Measurements from ENCODE around the gene CCDC127. TPM values are rescaled to one million over a fixed set of nuclear protein-coding genes. Genes with fewer than 3 reads are reported as not detected.
A peak's percentile ranks its signal among the peaks of the same experiment; 100 is the strongest.
"Not testable (repeated sequence)": the region's sequence is repeated elsewhere in the genome, so short reads cannot be mapped to it uniquely, and the experiment has no call there.

CCDC127 gene
- total and polyA plus RNA-seq, 3 experiments from 2014 or later = 5.3 to 8.3 (median 7.2) TPM

DNA sequence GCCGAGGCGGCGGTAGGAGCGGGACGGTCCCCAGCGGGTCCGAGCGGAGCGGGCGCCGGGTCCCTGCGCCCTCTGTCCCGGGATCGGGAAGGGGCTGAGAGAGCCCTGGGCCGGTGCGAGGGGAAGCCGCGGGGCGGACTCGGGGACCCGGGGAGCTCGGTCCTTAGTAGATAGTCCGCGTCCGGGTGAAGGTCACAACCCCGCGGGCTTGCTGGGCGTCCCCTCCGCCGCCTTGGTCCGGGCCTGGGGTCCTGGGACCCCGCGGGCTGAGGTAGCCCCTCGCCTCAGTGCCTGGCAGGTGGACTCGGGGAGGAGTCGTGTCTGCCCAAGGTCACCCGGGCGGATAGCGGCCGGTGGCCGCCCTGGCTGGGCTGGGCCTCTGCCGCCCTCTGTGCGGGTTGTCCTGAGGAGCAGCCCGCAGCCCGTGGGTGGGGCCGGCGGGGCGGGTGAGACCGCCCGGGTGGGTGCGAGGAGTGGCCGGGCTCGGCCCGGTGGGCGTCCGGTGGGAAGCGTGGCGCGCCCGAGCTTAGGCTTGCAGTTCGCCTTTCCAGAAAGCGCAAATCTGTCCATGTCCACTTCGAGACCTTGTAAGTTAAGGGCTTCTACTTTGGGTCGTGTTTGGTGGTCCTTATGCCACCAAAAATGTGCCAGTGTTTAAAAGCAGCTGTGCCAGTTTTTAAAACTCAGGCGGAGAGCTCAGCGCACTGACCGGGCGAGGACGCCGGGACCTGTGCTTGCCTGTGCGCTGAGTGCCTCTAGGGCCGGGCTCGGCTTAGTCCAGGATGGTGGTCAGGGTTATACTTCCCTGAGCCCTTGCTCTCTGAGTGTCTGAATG lies 721 bp upstream of the CCDC127 start:
- peak overlapping the region; percentile 94 to 100 (median 96) for H3K27ac Mint-ChIP-seq
- peaks cover 0 to 44% (median 0%) of the 10 kb centered on the region in 3 donors for H3K36me3 Mint-ChIP-seq
- Histone ChIP-seq H3K27me3 (ENCODE audit: insufficient read depth, low read length, poor library complexity, severe bottlenecking) (no peaks in the 10 kb centered on the region), H3K4me3 (ENCODE audit: low read length) (peak overlapping the region; percentile 79), H3K4me1 (ENCODE audit: insufficient read depth, low read length) (peaks cover 17% of the 10 kb centered on the region), H3K27ac (ENCODE audit: low read depth, low read length) (peak overlapping the region; percentile 73), H3K9me3 (ENCODE audit: low read length) (no peaks in the 10 kb centered on the region), H3K36me3 (ENCODE audit: insufficient read depth, low read length) (no peaks in the 10 kb centered on the region)
- peaks cover 0 to 1% of the 10 kb centered on the region in 2 donors for H3K27me3 Mint-ChIP-seq
- peak in 3 of 5 donors; percentile 8 to 15 (median 15) for DNase-seq
- H3K4me3 Mint-ChIP-seq = peak overlapping the region; percentile 94 to 98 (median 97)
- POLR2A ChIA-PET = interaction anchor here (1.2 to 3.1 kb wide), 3 partner anchors 27 to 53 kb away, joined by 4 to 28 read pairs (median 5); partner anchors contain the start of genes LRRC14B and PDCD6
- peaks cover 52 to 69% (median 68%) of the 10 kb centered on the region in 3 donors for H3K4me1 Mint-ChIP-seq
- peaks cover 0 to 2% (median 0%) of the 10 kb centered on the region in 5 donors for H3K9me3 Mint-ChIP-seq
- CTCF ChIA-PET = interaction anchor here (0.6 to 1.6 kb wide), 4 partner anchors 14 to 228 kb away, joined by 3 to 10 read pairs (median 4); no protein-coding TSS in a partner anchor

DNA sequence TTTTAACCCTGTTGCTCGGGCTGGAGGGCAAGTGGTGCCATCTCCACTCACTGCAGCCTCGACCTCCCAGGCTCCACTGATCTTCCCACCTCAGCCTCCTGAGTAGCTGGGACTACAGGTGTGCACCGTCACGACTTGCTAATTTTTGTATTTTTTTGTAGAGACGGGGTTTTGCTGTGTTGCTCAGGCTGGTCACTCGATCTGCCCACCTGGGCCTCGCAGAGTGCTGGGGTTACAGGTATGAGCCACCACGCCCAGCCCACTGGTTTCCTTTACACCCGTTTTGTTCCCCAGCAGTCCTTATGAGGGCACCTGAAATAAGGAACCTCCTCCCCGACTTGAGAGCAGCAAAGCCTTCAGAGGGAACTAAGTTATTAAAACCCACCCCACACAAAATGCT lies 1.9 kb downstream of the CCDC127 start:
- Mint-ChIP-seq H3K4me1 (peaks cover 34 to 49% (median 47%) of the 10 kb centered on the region in 3 donors), H3K27ac (peak overlapping the region in 2 of 8 donors; percentile 36 to 66)
- POLR2A ChIA-PET = not testable (repeated sequence)

DNA sequence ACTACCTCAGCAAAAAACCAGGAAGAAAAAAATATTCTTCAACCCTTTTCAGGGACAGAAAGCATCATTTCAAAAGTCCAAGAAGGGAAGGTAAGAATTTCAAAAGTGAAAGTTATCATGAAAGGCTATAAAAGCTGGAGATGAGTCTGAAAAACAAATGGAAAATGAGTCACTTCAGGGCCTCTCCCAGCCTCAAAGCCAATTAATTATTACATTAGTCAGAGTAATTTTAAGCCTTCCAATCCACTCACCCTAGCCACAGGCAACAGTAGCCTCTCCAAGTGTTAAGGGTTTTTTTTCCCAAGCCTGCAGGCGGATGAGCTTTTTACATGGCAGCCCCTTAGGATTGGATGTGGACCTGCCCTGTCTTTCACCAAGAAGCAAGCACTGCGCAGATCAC lies 2.7 kb downstream of the CCDC127 start:
- H3K36me3 ChIP-seq (ENCODE audit: insufficient read depth, low read length); DNase-seq; H3K27ac ChIP-seq (ENCODE audit: low read depth, low read length); H3K9me3 Mint-ChIP-seq; H3K9me3 ChIP-seq (ENCODE audit: low read length); H3K4me1 ChIP-seq (ENCODE audit: insufficient read depth, low read length); CTCF ChIA-PET; H3K27me3 Mint-ChIP-seq; H3K4me3 ChIP-seq (ENCODE audit: low read length); H3K27me3 ChIP-seq (ENCODE audit: insufficient read depth, low read length, poor library complexity, severe bottlenecking); POLR2A ChIA-PET: not testable (repeated sequence)
- H3K27ac Mint-ChIP-seq = peak overlapping the region in 7 of 8 donors; percentile 7 to 81 (median 28)
- H3K4me3 Mint-ChIP-seq = peak overlapping the region; percentile 5 to 82 (median 36)
- H3K36me3 Mint-ChIP-seq = peaks cover 0 to 40% (median 2%) of the 10 kb centered on the region in 3 donors
- H3K4me1 Mint-ChIP-seq = peaks cover 30 to 44% (median 42%) of the 10 kb centered on the region in 3 donors

More for the DNA sequence above, 1.9 kb downstream of the CCDC127 start:
- H3K36me3 ChIP-seq (ENCODE audit: insufficient read depth, low read length); H3K4me1 ChIP-seq (ENCODE audit: insufficient read depth, low read length); H3K27me3 ChIP-seq (ENCODE audit: insufficient read depth, low read length, poor library complexity, severe bottlenecking); H3K4me3 ChIP-seq (ENCODE audit: low read length); DNase-seq; H3K27ac ChIP-seq (ENCODE audit: low read depth, low read length); H3K9me3 Mint-ChIP-seq; H3K27me3 Mint-ChIP-seq; CTCF ChIA-PET; H3K9me3 ChIP-seq (ENCODE audit: low read length): not testable (repeated sequence)
- Mint-ChIP-seq H3K36me3 (peaks cover 0 to 37% (median 0%) of the 10 kb centered on the region in 3 donors), H3K4me3 (peak overlapping the region in 3 of 7 donors; percentile 25 to 82 (median 77))

DNA sequence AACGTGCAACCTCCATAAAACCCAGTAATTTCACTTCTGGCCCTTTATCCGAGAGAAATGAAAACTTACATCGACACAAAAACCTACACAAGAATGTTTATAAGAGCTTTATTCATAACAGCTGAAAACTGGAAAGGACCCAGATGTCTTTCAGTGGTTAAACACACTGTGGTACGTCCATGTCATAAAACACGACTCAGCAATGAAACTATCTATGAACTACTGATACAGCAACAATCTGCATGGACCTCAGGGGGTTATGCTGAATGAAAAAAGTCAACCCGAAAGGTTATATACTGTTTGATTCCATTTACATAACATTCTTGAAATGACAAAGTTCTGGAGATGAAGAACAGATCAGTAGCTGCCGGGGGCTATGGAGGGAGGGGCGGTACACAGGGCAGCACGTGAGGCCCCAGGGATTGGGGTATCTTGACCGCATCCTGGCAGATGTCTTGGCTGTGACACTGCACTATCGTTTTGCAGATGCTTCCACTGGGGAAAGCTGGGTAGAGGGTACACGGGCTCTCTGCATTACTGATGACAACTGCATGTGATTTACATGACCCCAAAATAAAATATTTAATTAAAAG lies 4.1 kb downstream of the CCDC127 start:
- no peak for DNase-seq
- H3K9me3 ChIP-seq (ENCODE audit: low read length) = no peaks in the 10 kb centered on the region
- Mint-ChIP-seq H3K27ac (peak overlapping the region in 5 of 8 donors; percentile 32 to 78 (median 38)), H3K36me3 (peaks cover 0 to 32% (median 4%) of the 10 kb centered on the region in 3 donors), H3K4me1 (peaks cover 37 to 47% (median 45%) of the 10 kb centered on the region in 3 donors), H3K27me3 (no peaks in the 10 kb centered on the region), H3K4me3 (peak overlapping the region in 1 of 7 donors; percentile 50), H3K9me3 (peaks cover 0 to under 1% (median 0%) of the 10 kb centered on the region in 5 donors)
- H3K4me1 ChIP-seq (ENCODE audit: insufficient read depth, low read length) = peaks cover 9% of the 10 kb centered on the region
- POLR2A ChIA-PET = no interaction called here
- H3K36me3 ChIP-seq (ENCODE audit: insufficient read depth, low read length) = no peaks in the 10 kb centered on the region
- H3K27me3 ChIP-seq (ENCODE audit: insufficient read depth, low read length, poor library complexity, severe bottlenecking) = no peaks in the 10 kb centered on the region
- CTCF ChIA-PET = no interaction called here
- no peak overlapping the region for H3K27ac ChIP-seq (ENCODE audit: low read depth, low read length)
- no peak overlapping the region for H3K4me3 ChIP-seq (ENCODE audit: low read length)

DNA sequence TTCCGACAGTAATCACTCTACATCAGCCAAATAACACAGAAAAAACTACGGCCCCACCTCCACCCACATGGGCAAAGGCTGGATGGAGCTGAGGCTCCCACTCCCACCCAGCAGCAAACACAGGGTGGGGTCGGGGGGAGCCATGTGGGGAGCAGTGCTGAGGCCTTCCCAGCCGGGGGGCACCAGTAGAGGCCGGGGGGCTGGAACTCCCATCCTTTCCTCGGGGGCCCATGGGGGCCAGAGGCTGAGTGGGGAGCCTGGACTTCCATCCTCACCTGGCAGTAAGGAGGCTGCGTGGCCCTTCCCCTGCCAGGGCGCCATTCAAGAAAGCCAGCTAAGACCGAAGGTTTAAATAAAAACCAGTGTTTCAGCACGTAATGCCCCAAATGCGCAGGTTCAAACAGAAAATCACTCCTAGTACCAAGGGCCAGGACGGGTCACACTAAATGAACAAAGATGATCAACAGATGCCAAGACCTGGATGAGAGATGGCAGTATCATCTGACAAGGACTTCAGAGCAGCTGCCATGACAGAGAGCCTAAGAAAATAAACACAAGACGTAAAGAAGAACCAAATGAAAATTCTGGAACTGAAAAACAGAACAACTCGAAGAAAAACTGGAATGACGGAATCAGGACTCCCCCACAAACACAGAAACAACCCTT lies 9.4 kb downstream of the CCDC127 start:
- peaks cover 20 to 41% (median 33%) of the 10 kb centered on the region in 3 donors for H3K4me1 Mint-ChIP-seq
- H3K27ac ChIP-seq (ENCODE audit: low read depth, low read length) = no peak overlapping the region

DNA sequence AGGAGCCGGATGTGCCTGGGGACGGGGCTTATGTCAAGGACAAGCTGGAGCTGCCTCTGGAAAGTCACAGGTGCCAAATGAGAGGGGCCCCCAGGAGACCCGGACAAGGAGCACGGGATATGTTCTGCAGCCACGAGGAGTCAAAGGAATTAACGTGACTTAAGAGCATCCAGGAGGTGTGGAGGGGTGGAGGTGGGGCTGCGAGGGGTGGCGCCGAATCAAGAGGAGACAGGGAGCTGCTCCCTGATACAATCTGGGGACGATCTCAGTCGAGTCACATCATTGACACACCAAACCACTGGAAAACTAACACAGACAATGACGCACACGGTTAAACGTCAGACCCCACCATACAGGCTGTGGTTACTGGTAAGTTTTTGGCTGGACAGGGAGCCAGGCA lies 10.4 kb downstream of the CCDC127 start:
- DNase-seq = no peak
- Mint-ChIP-seq H3K36me3 (peaks cover 6 to 59% (median 32%) of the 10 kb centered on the region in 3 donors), H3K27ac (peak overlapping the region in 1 of 8 donors; percentile 7), H3K27me3 (no peaks in the 10 kb centered on the region), H3K4me3 (no peak overlapping the region), H3K4me1 (peaks cover 20 to 40% (median 31%) of the 10 kb centered on the region in 3 donors), H3K9me3 (no peaks in the 10 kb centered on the region)
- POLR2A ChIA-PET = no interaction called here
- CTCF ChIA-PET = no interaction called here
- Histone ChIP-seq H3K27ac (ENCODE audit: low read depth, low read length) (no peak overlapping the region), H3K4me3 (ENCODE audit: low read length) (no peak overlapping the region), H3K36me3 (ENCODE audit: insufficient read depth, low read length) (peaks cover 25% of the 10 kb centered on the region), H3K27me3 (ENCODE audit: insufficient read depth, low read length, poor library complexity, severe bottlenecking) (no peaks in the 10 kb centered on the region), H3K9me3 (ENCODE audit: low read length) (no peaks in the 10 kb centered on the region), H3K4me1 (ENCODE audit: insufficient read depth, low read length) (peaks cover 9% of the 10 kb centered on the region)

More for the DNA sequence above, 9.4 kb downstream of the CCDC127 start:
- DNase-seq = no peak
- peak overlapping the region in 1 of 8 donors; percentile 55 for H3K27ac Mint-ChIP-seq
- no peaks in the 10 kb centered on the region for H3K9me3 ChIP-seq (ENCODE audit: low read length)
- no peaks in the 10 kb centered on the region for H3K27me3 Mint-ChIP-seq
- H3K4me3 ChIP-seq (ENCODE audit: low read length) = no peak overlapping the region
- H3K27me3 ChIP-seq (ENCODE audit: insufficient read depth, low read length, poor library complexity, severe bottlenecking) = no peaks in the 10 kb centered on the region
- peaks cover 9% of the 10 kb centered on the region for H3K4me1 ChIP-seq (ENCODE audit: insufficient read depth, low read length)
- POLR2A ChIA-PET = no interaction called here
- no peak overlapping the region for H3K4me3 Mint-ChIP-seq
- H3K36me3 Mint-ChIP-seq = peaks cover 6 to 56% (median 30%) of the 10 kb centered on the region in 3 donors
- H3K9me3 Mint-ChIP-seq = no peaks in the 10 kb centered on the region
- peaks cover 25% of the 10 kb centered on the region for H3K36me3 ChIP-seq (ENCODE audit: insufficient read depth, low read length)
- CTCF ChIA-PET = no interaction called here

DNA sequence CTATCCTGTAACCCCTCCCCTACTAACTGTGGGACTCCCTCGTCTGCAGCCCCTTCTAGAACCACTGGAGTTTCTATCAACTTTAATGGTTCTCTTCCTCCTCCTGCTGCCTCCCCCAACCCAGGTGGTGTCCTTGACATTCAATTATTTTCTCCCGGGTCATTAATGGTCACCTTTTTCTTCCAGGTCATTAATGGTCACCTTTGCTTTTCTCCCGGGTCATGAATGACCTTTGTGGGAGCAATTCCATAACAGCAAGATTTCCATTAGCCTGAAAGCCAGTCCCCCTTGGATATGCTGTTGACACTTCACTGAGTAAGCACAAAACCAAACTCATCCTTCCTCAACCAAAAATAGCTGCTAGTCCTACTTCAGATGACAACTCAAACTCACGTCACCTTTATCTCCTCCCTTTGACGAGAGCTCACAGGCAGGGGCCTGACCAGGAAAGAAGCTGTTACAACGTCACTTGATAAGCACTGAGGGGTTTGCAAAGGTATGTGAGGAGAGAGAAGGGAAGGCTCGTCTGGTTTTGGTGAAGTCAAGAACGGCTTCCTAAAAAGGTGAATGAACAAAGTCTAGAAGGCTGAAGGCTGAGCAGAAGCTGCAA lies 10.9 kb downstream of the CCDC127 start:
- Mint-ChIP-seq H3K4me3 (peak overlapping the region in 1 of 7 donors; percentile 72), H3K36me3 (peaks cover 6 to 62% (median 32%) of the 10 kb centered on the region in 3 donors), H3K27me3 (no peaks in the 10 kb centered on the region), H3K9me3 (no peaks in the 10 kb centered on the region), H3K4me1 (peaks cover 20 to 40% (median 31%) of the 10 kb centered on the region in 3 donors), H3K27ac (peak overlapping the region in 1 of 8 donors; percentile 40)
- no peak overlapping the region for H3K4me3 ChIP-seq (ENCODE audit: low read length)
- no peaks in the 10 kb centered on the region for H3K27me3 ChIP-seq (ENCODE audit: insufficient read depth, low read length, poor library complexity, severe bottlenecking)
- peaks cover 25% of the 10 kb centered on the region for H3K36me3 ChIP-seq (ENCODE audit: insufficient read depth, low read length)
- H3K27ac ChIP-seq (ENCODE audit: low read depth, low read length) = no peak overlapping the region
- POLR2A ChIA-PET = no interaction called here
- no peaks in the 10 kb centered on the region for H3K9me3 ChIP-seq (ENCODE audit: low read length)
- CTCF ChIA-PET = no interaction called here
- DNase-seq = no peak
- peaks cover 9% of the 10 kb centered on the region for H3K4me1 ChIP-seq (ENCODE audit: insufficient read depth, low read length)

Data from CD8-positive, alpha-beta memory T cell (primary cell).